PFSK-1 (cell line): ENCODE results near the gene ABRACL.

Experiments
- POLR2AphosphoS5 ChIP-seq: IDR thresholded peaks from 2 replicates; pipeline ENCODE4 v1.6.1; 2012; ENCODE audit warnings: low read depth, mild to moderate bottlenecking, control low read depth, low read length, moderate library complexity
- TAF1 ChIP-seq: IDR thresholded peaks from 2 replicates; pipeline ENCODE4 v1.6.1; 2012; ENCODE audit warnings: low read length, control low read depth, borderline replicate concordance; ENCODE audit not compliant: insufficient read depth

DNA sequence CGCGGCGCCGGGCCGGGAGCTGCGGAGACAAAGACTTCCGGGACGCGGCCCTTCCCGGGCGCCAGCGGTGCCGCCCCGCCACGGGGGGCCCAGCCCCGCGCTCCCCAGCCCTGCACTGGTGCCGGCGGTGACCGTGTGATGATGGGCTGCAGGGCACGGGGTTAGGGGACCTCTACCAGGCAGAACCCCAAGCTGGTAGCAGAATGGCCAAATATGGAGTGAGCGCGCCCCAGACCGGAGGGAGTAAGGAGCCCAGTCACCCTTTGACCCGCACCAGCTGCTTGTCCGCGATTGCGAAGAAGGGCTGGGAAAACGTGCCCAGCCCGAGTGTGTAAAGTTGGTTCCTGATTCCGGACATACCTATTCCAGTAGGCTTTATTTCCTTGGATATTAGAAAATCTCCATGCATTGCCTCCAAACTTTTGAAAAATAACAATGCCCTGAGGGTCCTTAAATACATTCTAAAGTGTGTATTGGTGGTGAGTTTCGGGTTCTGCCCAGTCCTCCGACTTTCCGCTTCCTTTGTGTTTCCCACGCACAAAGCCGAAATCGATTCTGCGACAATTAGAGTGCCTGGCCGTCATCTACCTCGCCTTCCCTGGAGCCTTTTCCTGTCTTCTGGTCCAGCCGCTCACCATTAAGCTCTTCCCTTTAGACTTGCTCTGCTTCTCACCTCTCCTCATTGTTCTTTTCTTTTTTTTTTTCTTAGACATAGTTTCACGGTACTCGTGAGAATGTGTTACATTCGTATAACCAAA, 1.1 kb downstream of the ABRACL start:
- no peak for TF ChIP-seq TAF1
- TF ChIP-seq POLR2AphosphoS5, result no peak
